ENCODE data around the gene NDUFS8. TPM values are rescaled to one million over a fixed set of nuclear protein-coding genes. Genes with fewer than 3 reads are reported as not detected.

Gene NDUFS8
- total and polyA plus RNA-seq, 10 of the 15 experiments (the other 5 are each of a cell fraction or from before 2014, with no cell fraction given), result 17.6 to 308 (median 120) TPM

GRCh38 chr11:68056317-68057285 lies 26.1 kb downstream of the NDUFS8 start:
- 82% methylated on average over 12 of the region's 12 CpGs for WGBS (ENCODE audit: insufficient coverage, insufficient replicate concordance, low lambda C conversion rate, missing lambda C conversion rate)
- no peak overlapping the region for H3K4me3 ChIP-seq
- ATAC-seq, result no peak
- no peaks in the 10 kb centered on the region for H3K9me3 ChIP-seq (replicated peaks; ENCODE audit: control insufficient read depth, insufficient read depth, low read length)
- no peak overlapping the region for H2AFZ ChIP-seq (ENCODE audit: control insufficient read depth, low read depth, low read length)
- ChIA-PET POLR2A (interaction anchor here (0.6 kb wide), 1 partner anchor 751 kb away, joined by 3 read pairs; no protein-coding TSS in a partner anchor), RAD21 (ENCODE audit: unreplicated experiment) (no interaction called here), CTCF (no interaction called here), SMC1A (ENCODE audit: uncharacterized antibody, unreplicated experiment) (interaction anchor here (0.6 kb wide), 1 partner anchor 26 kb away, joined by 3 read pairs; the partner anchor contains the start of gene NDUFS8)
- no peak overlapping the region for H3K27ac ChIP-seq (ENCODE audit: control insufficient read depth, insufficient read depth)
- H3K4me1 ChIP-seq (ENCODE audit: control insufficient read depth, insufficient read depth, low read length), result no peaks in the 10 kb centered on the region
- no peak overlapping the region for H3K9ac ChIP-seq (ENCODE audit: control insufficient read depth, insufficient read depth, low read length)
- FAIRE-seq, result no peak
- BruUV-seq (replicated peaks), result no TSS peak
- in situ Hi-C loops (cut with MboI) (no loop called here), intact Hi-C loops (cut with micrococcal nuclease; ENCODE audit: unreplicated experiment) (no loop called here)
- H3K4me2 ChIP-seq (ENCODE audit: control insufficient read depth, insufficient read depth), result no peak overlapping the region
- H4K20me1 ChIP-seq (ENCODE audit: control insufficient read depth, insufficient read depth), result no peaks in the 10 kb centered on the region
- DNase-seq (ENCODE audit: low read depth, low spot score), result no peak
- H3K36me3 ChIP-seq (ENCODE audit: control insufficient read depth in 2 of 2, insufficient read depth in 2 of 2, low read length in 1 of 2), result peaks cover 8 to 14% of the 10 kb centered on the region in 2 experiments; a peak in 3 of 4 replicates
- H3K27me3 ChIP-seq (replicated peaks in 1 of 2; ENCODE audit: control insufficient read depth in 2 of 2, insufficient read depth in 2 of 2, low read length in 1 of 2), result no peaks in the 10 kb centered on the region
- no peaks in the 10 kb centered on the region for H3K79me2 ChIP-seq (ENCODE audit: control insufficient read depth, insufficient read depth, low read length)
- TF ChIP-seq ZZZ3 (IDR thresholded peaks at IDR 0.05; ENCODE audit: control insufficient read depth, insufficient read length, low read depth) (no peak), KAT2A (conservative IDR thresholded peaks at IDR 0.05; ENCODE audit: control insufficient read depth, low read depth, low read length) (no peak), FOXM1 (IDR thresholded peaks at IDR 0.05; ENCODE audit: low read depth, low read length) (no peak), RELA (IDR thresholded peaks at IDR 0.05; ENCODE audit: borderline replicate concordance, partially characterized antibody) (no peak), CBX5 (IDR thresholded peaks at IDR 0.05; ENCODE audit: low read depth) (no peak), DPF2 (IDR thresholded peaks at IDR 0.05) (no peak), SREBF1 (IDR thresholded peaks at IDR 0.05; ENCODE audit: low read length) (no peak), JUND (IDR thresholded peaks at IDR 0.05; ENCODE audit: low read depth, low read length) (no peak), POLR2AphosphoS2 (IDR thresholded peaks at IDR 0.05; ENCODE audit: low read depth, low read length) (no peak), TCF7 (IDR thresholded peaks at IDR 0.05; ENCODE audit: borderline replicate concordance) (no peak)
- TF ChIP-seq, protein P1, sequence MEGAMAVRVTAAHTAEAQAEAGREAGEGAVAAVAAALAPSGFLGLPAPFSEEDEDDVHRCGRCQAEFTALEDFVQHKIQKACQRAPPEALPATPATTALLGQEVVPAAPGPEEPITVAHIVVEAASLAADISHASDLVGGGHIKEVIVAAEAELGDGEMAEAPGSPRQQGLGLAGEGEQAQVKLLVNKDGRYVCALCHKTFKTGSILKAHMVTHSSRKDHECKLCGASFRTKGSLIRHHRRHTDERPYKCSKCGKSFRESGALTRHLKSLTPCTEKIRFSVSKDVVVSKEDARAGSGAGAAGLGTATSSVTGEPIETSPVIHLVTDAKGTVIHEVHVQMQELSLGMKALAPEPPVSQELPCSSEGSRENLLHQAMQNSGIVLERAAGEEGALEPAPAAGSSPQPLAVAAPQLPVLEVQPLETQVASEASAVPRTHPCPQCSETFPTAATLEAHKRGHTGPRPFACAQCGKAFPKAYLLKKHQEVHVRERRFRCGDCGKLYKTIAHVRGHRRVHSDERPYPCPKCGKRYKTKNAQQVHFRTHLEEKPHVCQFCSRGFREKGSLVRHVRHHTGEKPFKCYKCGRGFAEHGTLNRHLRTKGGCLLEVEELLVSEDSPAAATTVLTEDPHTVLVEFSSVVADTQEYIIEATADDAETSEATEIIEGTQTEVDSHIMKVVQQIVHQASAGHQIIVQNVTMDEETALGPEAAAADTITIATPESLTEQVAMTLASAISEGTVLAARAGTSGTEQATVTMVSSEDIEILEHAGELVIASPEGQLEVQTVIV (IDR thresholded peaks at IDR 0.05; ENCODE audit: borderline replicate concordance, partially characterized antibody), result no peak
- TF ChIP-seq, protein P2, sequence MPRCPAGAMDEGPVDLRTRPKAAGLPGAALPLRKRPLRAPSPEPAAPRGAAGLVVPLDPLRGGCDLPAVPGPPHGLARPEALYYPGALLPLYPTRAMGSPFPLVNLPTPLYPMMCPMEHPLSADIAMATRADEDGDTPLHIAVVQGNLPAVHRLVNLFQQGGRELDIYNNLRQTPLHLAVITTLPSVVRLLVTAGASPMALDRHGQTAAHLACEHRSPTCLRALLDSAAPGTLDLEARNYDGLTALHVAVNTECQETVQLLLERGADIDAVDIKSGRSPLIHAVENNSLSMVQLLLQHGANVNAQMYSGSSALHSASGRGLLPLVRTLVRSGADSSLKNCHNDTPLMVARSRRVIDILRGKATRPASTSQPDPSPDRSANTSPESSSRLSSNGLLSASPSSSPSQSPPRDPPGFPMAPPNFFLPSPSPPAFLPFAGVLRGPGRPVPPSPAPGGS (IDR thresholded peaks at IDR 0.05; ENCODE audit: borderline replicate concordance, insufficient read depth, low read depth, low read length, poor library complexity, severe bottlenecking), result no peak
- TF ChIP-seq, protein P3, sequence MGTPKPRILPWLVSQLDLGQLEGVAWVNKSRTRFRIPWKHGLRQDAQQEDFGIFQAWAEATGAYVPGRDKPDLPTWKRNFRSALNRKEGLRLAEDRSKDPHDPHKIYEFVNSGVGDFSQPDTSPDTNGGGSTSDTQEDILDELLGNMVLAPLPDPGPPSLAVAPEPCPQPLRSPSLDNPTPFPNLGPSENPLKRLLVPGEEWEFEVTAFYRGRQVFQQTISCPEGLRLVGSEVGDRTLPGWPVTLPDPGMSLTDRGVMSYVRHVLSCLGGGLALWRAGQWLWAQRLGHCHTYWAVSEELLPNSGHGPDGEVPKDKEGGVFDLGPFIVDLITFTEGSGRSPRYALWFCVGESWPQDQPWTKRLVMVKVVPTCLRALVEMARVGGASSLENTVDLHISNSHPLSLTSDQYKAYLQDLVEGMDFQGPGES (IDR thresholded peaks at IDR 0.05), result no peak
- TF ChIP-seq, protein P4, sequence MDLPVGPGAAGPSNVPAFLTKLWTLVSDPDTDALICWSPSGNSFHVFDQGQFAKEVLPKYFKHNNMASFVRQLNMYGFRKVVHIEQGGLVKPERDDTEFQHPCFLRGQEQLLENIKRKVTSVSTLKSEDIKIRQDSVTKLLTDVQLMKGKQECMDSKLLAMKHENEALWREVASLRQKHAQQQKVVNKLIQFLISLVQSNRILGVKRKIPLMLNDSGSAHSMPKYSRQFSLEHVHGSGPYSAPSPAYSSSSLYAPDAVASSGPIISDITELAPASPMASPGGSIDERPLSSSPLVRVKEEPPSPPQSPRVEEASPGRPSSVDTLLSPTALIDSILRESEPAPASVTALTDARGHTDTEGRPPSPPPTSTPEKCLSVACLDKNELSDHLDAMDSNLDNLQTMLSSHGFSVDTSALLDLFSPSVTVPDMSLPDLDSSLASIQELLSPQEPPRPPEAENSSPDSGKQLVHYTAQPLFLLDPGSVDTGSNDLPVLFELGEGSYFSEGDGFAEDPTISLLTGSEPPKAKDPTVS (IDR thresholded peaks at IDR 0.05; ENCODE audit: low read depth, low read length), result no peak

Measured in GM12878 (cell line).